HCT116 (cell line): ENCODE data around the gene TIMM44. TPM values are rescaled to one million over a fixed set of nuclear protein-coding genes. Genes with fewer than 3 reads are reported as not detected.
A peak's percentile ranks its signal among the peaks of the same experiment; 100 is the strongest.

Source experiments
- ATAC-seq: fragments of 200-7000 bp; cut with Tn5 transposase; 2 replicates; pipeline ENCODE4 v1.9.1; 2020; ENCODE audit warnings: mild to moderate bottlenecking, moderate library complexity
- BruUV-seq: library from RNA; stranded (reverse); fragments of 400-500 nt; replicated peaks from 2 replicates; lab custom pipeline; 2021; lab: Mats Ljungman, UMichigan
- CTCF ChIA-PET: fragments of 300-600 bp; sonication (Branson Sonifier 250); formaldehyde crosslinking; loops from one replicate; lab custom pipeline; 2021; ENCODE audit warnings: antibody characterized with exemption; lab: Charles Lee
- POLR2A ChIA-PET: fragments of 300-600, 350-600 bp; sonication (Branson Sonifier 250); formaldehyde crosslinking; loops from one replicate; lab custom pipeline; 2021; ENCODE audit warnings: antibody characterized with exemption; lab: Charles Lee
- RAD21 ChIA-PET, 2 experiments: fragments of 300-600 bp; sonication (Branson Sonifier 250); formaldehyde crosslinking; loops; one replicate each; lab custom pipeline; 2023; ENCODE audit warnings: low total read pairs in 2 of 2; ENCODE audit not compliant: uncharacterized antibody in 2 of 2, unreplicated experiment in 2 of 2, low non-redundant PET in 1 of 2; lab: Charles Lee
- DNase-seq: peaks from one replicate; pipeline ENCODE4 v3.0.0-alpha.2; 2010; ENCODE audit warnings: low read depth, low spot score
- H2AFZ ChIP-seq: fragments of 200-600 bp; shearing (Covaris generic), sonication (generic); 2 replicates; pipeline ENCODE4 v1.6.1; 2017; ENCODE audit warnings: low read depth, mixed run types, mixed read lengths, antibody characterized with exemption, low read length; ENCODE audit not compliant: poor library complexity, severe bottlenecking
- H3K27ac ChIP-seq: 2 replicates; pipeline ENCODE4 v1.5.1; 2012; ENCODE audit warnings: low read depth, low read length
- H3K27me3 ChIP-seq: fragments of 200-600 bp; sonication (generic); 2 replicates; pipeline ENCODE4 v1.6.1; 2016; ENCODE audit warnings: mixed run types, low read length, mixed read lengths; ENCODE audit not compliant: insufficient read depth
- H3K36me3 ChIP-seq, 2 experiments: fragments of 200-500 bp in 1 of 2; fragments of 200-600 bp in 1 of 2; sonication (Bioruptor generic) in 1 of 2; sonication (generic) in 1 of 2; 2 replicates each; pipeline versions ENCODE4 v1.5.1 to v1.6.1; 2014 to 2016; ENCODE audit warnings: low read length in 2 of 2, inconsistent platforms in 1 of 2, mixed read lengths in 1 of 2, mixed run types in 1 of 2; ENCODE audit not compliant: insufficient read depth in 2 of 2, control insufficient read depth in 1 of 2
- H3K4me1 ChIP-seq, 2 experiments: fragments of 200-600 bp in 1 of 2; sonication (generic) in 1 of 2; 2 replicates each; pipeline versions ENCODE4 v1.5.1 to v1.6.1; 2012 to 2017; ENCODE audit warnings: low read length in 2 of 2, inconsistent platforms in 1 of 2, mild to moderate bottlenecking in 1 of 2, mixed read lengths in 1 of 2, mixed run types in 1 of 2, moderate library complexity in 1 of 2; ENCODE audit not compliant: insufficient read depth in 2 of 2, control insufficient read depth in 1 of 2
- H3K4me2 ChIP-seq: fragments of 200-600 bp; sonication (generic); 2 replicates; pipeline ENCODE4 v1.6.1; 2017; ENCODE audit warnings: mixed run types, low read length, mixed read lengths
- H3K4me3 ChIP-seq, 2 experiments: fragments of 200-600 bp in 1 of 2; sonication (generic) in 1 of 2; replicated peaks in 1 of 2; 2 replicates each; pipeline ENCODE4 v1.5.1; 2011 to 2016; ENCODE audit warnings: low read length in 2 of 2, control low read depth in 1 of 2, low read depth in 1 of 2, mild to moderate bottlenecking in 1 of 2, mixed read lengths in 1 of 2, mixed run types in 1 of 2
- H3K79me2 ChIP-seq: fragments of 200-600 bp; sonication (generic); 2 replicates; pipeline ENCODE4 v1.6.1; 2017; ENCODE audit warnings: mild to moderate bottlenecking, mixed run types, low read length, moderate library complexity, mixed read lengths; ENCODE audit not compliant: insufficient read depth
- H3K9ac ChIP-seq: fragments of 200-600 bp; sonication (generic); 2 replicates; pipeline ENCODE4 v1.6.1; 2016; ENCODE audit warnings: low read length, mixed read lengths
- H3K9me2 ChIP-seq: fragments of 200-600 bp; sonication (generic), shearing (Covaris generic); 2 replicates; pipeline ENCODE4 v1.6.1; 2017; ENCODE audit warnings: mixed run types, mild to moderate bottlenecking, moderate library complexity; ENCODE audit not compliant: insufficient read depth
- H3K9me3 ChIP-seq, 2 experiments: fragments of 200-500 bp in 1 of 2; fragments of 200-600 bp in 1 of 2; sonication (Bioruptor generic) in 1 of 2; sonication (generic) in 1 of 2; 2 replicates each; pipeline ENCODE4 v1.6.1; 2014 to 2017; ENCODE audit warnings: low read length in 2 of 2, mixed read lengths in 2 of 2, inconsistent platforms in 1 of 2, low read depth in 1 of 2, mild to moderate bottlenecking in 1 of 2, mixed run types in 1 of 2, moderate library complexity in 1 of 2; ENCODE audit not compliant: control insufficient read depth in 1 of 2, insufficient read depth in 1 of 2
- H4K20me1 ChIP-seq: fragments of 200-600 bp; sonication (generic), shearing (Covaris generic); 2 replicates; pipeline ENCODE4 v1.6.1; 2017; ENCODE audit warnings: mixed run types, mild to moderate bottlenecking, moderate library complexity; ENCODE audit not compliant: insufficient read depth
- CEBPB ChIP-seq: IDR thresholded peaks from 2 replicates; pipeline ENCODE4 v1.6.1; 2012; ENCODE audit warnings: low read depth
- CTCF ChIP-seq, 3 experiments: fragments of 200-600 bp in 1 of 3; sonication (generic) in 1 of 3; IDR thresholded peaks in 2 of 3; conservative IDR thresholded peaks in 1 of 3; 2 replicates each; pipeline ENCODE4 v1.5.1; 2012 to 2017; ENCODE audit warnings: low read depth in 2 of 3, low read length in 2 of 3, antibody characterized with exemption in 1 of 3, borderline replicate concordance in 1 of 3, control low read depth in 1 of 3, mild to moderate bottlenecking in 1 of 3, mixed read lengths in 1 of 3, mixed run types in 1 of 3, moderate library complexity in 1 of 3; ENCODE audit not compliant: insufficient read depth in 1 of 3
- EGR1 ChIP-seq: IDR thresholded peaks from 2 replicates; pipeline ENCODE4 v1.6.1; 2012; ENCODE audit warnings: low read depth
- ELF1 ChIP-seq: IDR thresholded peaks from 2 replicates; pipeline ENCODE4 v1.6.1; 2012; ENCODE audit warnings: low read depth, borderline replicate concordance
- MAX ChIP-seq: IDR thresholded peaks from 2 replicates; pipeline ENCODE4 v1.6.1; 2012
- POLR2A ChIP-seq: IDR thresholded peaks from 2 replicates; pipeline ENCODE4 v1.7.0; 2011; ENCODE audit warnings: borderline replicate concordance; ENCODE audit not compliant: insufficient read depth, insufficient read length; ENCODE audit errors: extremely low read depth
- POLR2AphosphoS5 ChIP-seq: IDR thresholded peaks from 2 replicates; pipeline ENCODE4 v1.6.1; 2011; ENCODE audit warnings: mild to moderate bottlenecking, low read depth, low read length, moderate library complexity
- REST ChIP-seq: IDR thresholded peaks from 2 replicates; pipeline ENCODE4 v1.6.1; 2012; ENCODE audit warnings: low read depth
- SIN3A ChIP-seq: IDR thresholded peaks from 2 replicates; pipeline ENCODE4 v1.6.1; 2012; ENCODE audit warnings: low read depth
- SRF ChIP-seq: IDR thresholded peaks from 2 replicates; pipeline ENCODE4 v1.6.1; 2012; ENCODE audit warnings: low read depth
- ZBTB33 ChIP-seq: IDR thresholded peaks from 2 replicates; pipeline ENCODE4 v1.6.1; 2011; ENCODE audit warnings: mild to moderate bottlenecking, low read length, moderate library complexity; ENCODE audit not compliant: insufficient replicate concordance; ENCODE audit errors: extremely low read depth
- intact Hi-C: fragments of 100-400 bp; cut with micrococcal nuclease; formaldehyde crosslinking; loops from 2 replicates; pipeline ENCODE4 v1.10.0; 2022
- total RNA-seq: library from RNA; stranded (reverse); gene quantifications from one replicate; pipeline ENCODE4 v1.2.1, GENCODE V29; 2021; ENCODE audit not compliant: unreplicated experiment

The TIMM44 gene
- total RNA-seq, 1 experiment from 2014 or later, result 136 TPM

- TF ChIP-seq EGR1 (no peak), ZBTB33 (no peak), SIN3A (no peak), CEBPB (no peak), SRF (no peak), MAX (no peak), ELF1 (no peak), POLR2AphosphoS5 (no peak), CTCF (IDR thresholded peaks at IDR 0.05 in 2 of 3, conservative IDR thresholded peaks at IDR 0.05 in 1 of 3; ENCODE audit: borderline replicate concordance in 1 of 3, insufficient read depth in 1 of 3, low read depth in 2 of 3, low read length in 2 of 3) (no peak), POLR2A (no peak), REST (no peak)
- no peak for ATAC-seq
- ChIA-PET POLR2A (interaction anchor here (2.5 kb wide), 1 partner anchor 22 kb away, joined by 23 read pairs; the partner anchor contains the start of gene SNAPC2), CTCF (interaction anchor here (1.2 kb wide), 1 partner anchor 21 kb away, joined by 3 read pairs; the partner anchor contains the start of gene SNAPC2), RAD21 (no interaction called here)
- no peaks in the 10 kb centered on the region for H3K9me3 ChIP-seq
- H3K4me3 ChIP-seq, result peak overlapping the region; percentile 96 to 99
- intact Hi-C loops, result loop anchor here (5.0 kb wide), 1 partner anchor 215 kb away; no protein-coding TSS in a partner anchor
- no peak for DNase-seq
- no peak overlapping the region for H2AFZ ChIP-seq
- H3K4me2 ChIP-seq, result peak overlapping the region; percentile 92
- H3K79me2 ChIP-seq, result peaks cover 50% of the 10 kb centered on the region
- peak overlapping the region; percentile 96 for H3K9ac ChIP-seq
- H3K4me1 ChIP-seq, result peaks cover 13 to 25% of the 10 kb centered on the region in 2 experiments
- 0 out of 2 replicates have a peak overlapping the region, but pooled peaks have one; percentile 77 for H3K27ac ChIP-seq
- TSS peak; percentile 46 for BruUV-seq
- no peaks in the 10 kb centered on the region for H3K27me3 ChIP-seq
- H3K36me3 ChIP-seq, result peaks cover 17 to 28% of the 10 kb centered on the region in 2 experiments; a peak in 3 of 4 replicates
- H3K9me2 ChIP-seq, result no peaks in the 10 kb centered on the region
- no peaks in the 10 kb centered on the region for H4K20me1 ChIP-seq
Observed at GRCh38 chr19:7941895-7942596, 1.4 kb downstream of the TIMM44 start.
